Effector memory CD8-positive, alpha-beta T cell (primary cell): ENCODE results near the gene MYO1C.
"Not testable (repeated sequence)": the region's sequence is repeated elsewhere in the genome, so short reads cannot be mapped to it uniquely, and the experiment has no call there.

Experiments
- ATAC-seq: fragments of 150-1000 bp; cut with Tn5 transposase; replicated peaks from 2 replicates; pipeline ENCODE4 v1.10.0; 2021; ENCODE audit warnings: mild to moderate bottlenecking, moderate library complexity
- DNase-seq, 3 experiments: peaks; one replicate each; pipeline ENCODE4 v3.0.0; 2021
- H3K27ac Mint-ChIP-seq, 2 donors: one replicate each; pipeline ENCODE4 v1.8.0; 2022; ENCODE audit warnings: mild to moderate bottlenecking in 2 of 2, mixed read lengths in 2 of 2, moderate library complexity in 2 of 2
- H3K27me3 Mint-ChIP-seq, 2 donors: one replicate each; pipeline ENCODE4 v1.8.0; 2022; ENCODE audit warnings: mixed read lengths in 2 of 2
- H3K36me3 Mint-ChIP-seq: one replicate; pipeline ENCODE4 v1.8.0; 2022; ENCODE audit warnings: mild to moderate bottlenecking, moderate library complexity, mixed read lengths; ENCODE audit not compliant: insufficient read depth
- H3K4me1 Mint-ChIP-seq, 2 donors: one replicate each; pipeline ENCODE4 v1.8.0; 2022; ENCODE audit warnings: low read depth in 2 of 2, mixed read lengths in 2 of 2
- H3K4me3 Mint-ChIP-seq, 2 donors: one replicate each; pipeline ENCODE4 v1.8.0; 2022; ENCODE audit warnings: mild to moderate bottlenecking in 2 of 2, mixed read lengths in 2 of 2, moderate library complexity in 2 of 2
- H3K9me3 Mint-ChIP-seq, 2 donors: one replicate each; pipeline ENCODE4 v1.8.0; 2022; ENCODE audit warnings: mixed read lengths in 2 of 2

MYO1C gene

DNA sequence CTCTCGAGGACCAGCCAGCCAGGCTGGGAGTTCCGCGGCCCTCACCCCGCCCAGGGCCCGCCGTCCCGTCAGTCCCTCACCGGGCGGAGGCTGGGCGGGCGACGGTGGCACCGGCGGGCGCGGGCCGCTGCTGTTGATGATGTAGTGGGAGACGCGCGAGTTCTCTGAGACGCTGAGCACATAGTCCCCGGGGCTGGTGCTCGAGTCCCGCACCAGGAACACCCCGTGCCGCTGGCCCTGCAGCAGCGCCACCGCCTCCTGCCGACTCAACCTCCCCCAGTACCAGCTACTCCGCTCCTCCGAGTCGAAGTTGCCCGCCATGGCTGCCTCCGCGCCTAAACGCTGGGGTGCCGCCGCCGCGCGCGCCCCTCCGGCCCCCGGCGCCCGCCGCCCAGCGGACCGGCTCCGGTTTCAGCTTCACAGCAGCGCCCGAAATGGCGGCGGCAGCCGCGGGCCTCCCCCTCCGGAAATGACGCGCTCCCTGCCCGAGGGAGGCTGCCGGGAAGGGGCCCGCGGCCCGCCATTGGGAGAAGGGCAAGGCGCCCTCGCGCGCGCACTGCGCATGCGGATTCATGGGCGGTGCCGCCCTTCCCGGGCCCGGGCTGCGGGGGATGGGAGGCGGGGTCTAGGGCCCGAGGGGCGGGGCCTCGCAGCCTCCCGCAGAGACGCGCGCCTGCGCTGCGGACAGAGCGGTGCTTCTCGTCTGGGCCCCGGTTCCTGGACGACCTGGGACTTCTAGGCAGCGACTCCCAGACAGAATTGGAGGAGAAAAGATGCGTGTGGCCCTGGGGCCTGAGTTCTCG lies 36.5 kb downstream of the MYO1C start, which contains the start of gene CRK:
Gene CRK (minus strand): TSS at position 436 of the 803 bp plus-strand sequence. CDS start 115 bp downstream, at position 321.
- Mint-ChIP-seq H3K9me3 (no peaks in the 10 kb centered on the region), H3K4me3 (peak within 1 kb of the TSS; percentile 85 to 88), H3K27ac (peak within 1 kb of the TSS; percentile 75 to 87), H3K4me1 (peaks cover 30 to 42% of the 10 kb centered on the region in 2 donors), H3K36me3 (peaks cover 24% of the 10 kb centered on the region), H3K27me3 (peaks cover 5 to 9% of the 10 kb centered on the region in 2 donors)
- peak; percentile 96 to 99 (median 98) for DNase-seq
- ATAC-seq, result peak; percentile 91

DNA sequence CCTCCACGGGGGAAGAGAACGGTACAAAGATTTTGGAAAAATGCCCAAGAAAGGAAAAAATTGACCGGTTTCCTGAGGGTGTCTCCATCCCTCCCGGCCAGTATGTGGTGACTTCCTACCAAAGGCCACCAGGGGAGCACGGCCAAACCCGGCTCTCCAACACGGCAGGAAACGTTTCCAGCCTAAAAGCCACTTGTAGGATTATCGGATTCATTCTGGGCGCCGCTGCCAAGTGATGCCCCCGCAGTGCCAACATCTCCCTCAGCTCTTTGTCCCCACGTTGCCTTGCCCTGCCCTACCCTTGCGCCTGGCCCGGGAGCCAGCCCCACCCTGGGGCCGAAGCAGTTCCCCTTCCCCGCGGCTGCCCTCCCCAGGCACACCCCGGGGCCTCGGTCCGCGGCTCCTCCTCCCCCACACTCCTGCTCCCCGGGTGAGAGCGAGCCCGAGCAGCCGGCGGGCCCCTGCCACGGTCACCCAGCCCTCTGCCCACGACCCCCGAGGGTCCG lies 37.1 kb downstream of the MYO1C start:
- H3K27ac Mint-ChIP-seq, result peak overlapping the region; percentile 75 to 87
- H3K27me3 Mint-ChIP-seq, result peaks cover 5 to 8% of the 10 kb centered on the region in 2 donors
- H3K36me3 Mint-ChIP-seq, result peaks cover 24% of the 10 kb centered on the region
- DNase-seq, result peak; percentile 11 to 19 (median 15)
- peaks cover 30 to 44% of the 10 kb centered on the region in 2 donors for H3K4me1 Mint-ChIP-seq
- ATAC-seq, result peak; percentile 8
- H3K9me3 Mint-ChIP-seq, result no peaks in the 10 kb centered on the region
- peak overlapping the region; percentile 85 to 88 for H3K4me3 Mint-ChIP-seq

DNA sequence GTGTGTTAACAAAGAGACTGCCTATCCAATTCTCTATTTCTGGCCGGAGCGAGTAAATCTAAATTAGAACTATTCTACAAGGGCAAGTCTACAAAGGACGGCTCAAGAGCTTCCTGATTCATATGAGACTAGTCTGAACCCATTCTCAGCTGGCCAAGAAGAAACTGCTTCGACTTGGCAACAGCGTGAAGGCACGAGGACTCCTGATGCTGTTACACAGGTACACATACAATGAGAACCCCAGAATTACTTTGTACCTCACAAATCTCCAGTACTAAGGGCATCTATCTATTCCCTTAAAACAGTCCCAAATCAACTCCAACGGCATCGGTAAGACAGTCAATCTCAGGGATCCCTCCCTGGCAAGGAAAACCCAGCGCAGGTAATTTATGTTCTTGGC lies 37.9 kb downstream of the MYO1C start:
- Mint-ChIP-seq H3K27me3 (peaks cover under 1 to 2% of the 10 kb centered on the region in 2 donors), H3K27ac (peak overlapping the region; percentile 75 to 87), H3K36me3 (peaks cover 26% of the 10 kb centered on the region), H3K4me1 (peaks cover 29 to 46% of the 10 kb centered on the region in 2 donors), H3K4me3 (peak overlapping the region; percentile 85 to 88), H3K9me3 (no peaks in the 10 kb centered on the region)
- ATAC-seq, result no peak
- DNase-seq, result no peak

DNA sequence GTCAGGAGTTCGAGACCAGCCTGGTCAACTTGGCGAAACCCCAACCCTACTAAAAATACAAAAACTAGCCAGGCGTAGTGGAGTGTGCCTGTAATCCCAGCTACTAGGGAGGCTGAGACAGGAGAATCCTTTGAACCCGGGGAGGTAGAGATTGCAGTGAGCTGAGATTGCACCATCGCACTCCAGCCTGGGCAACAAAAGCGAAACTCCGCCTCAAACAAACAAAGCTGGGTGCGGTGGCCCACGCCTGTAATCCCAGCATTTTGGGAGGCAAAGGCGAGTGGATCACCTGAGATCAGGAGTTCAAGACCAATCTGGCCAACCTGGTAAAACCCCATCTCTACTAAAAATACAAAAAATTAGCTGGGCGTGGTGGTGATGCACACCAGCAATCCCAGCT lies 38.8 kb downstream of the MYO1C start:
- H3K36me3 Mint-ChIP-seq, result peaks cover 34% of the 10 kb centered on the region
- H3K4me3 Mint-ChIP-seq, result peak overlapping the region in 1 of 2 donors; percentile 88
- DNase-seq, H3K9me3 Mint-ChIP-seq, ATAC-seq, H3K27me3 Mint-ChIP-seq: not testable (repeated sequence)
- H3K4me1 Mint-ChIP-seq, result peaks cover 38 to 54% of the 10 kb centered on the region in 2 donors
- peak overlapping the region in 1 of 2 donors; percentile 87 for H3K27ac Mint-ChIP-seq

DNA sequence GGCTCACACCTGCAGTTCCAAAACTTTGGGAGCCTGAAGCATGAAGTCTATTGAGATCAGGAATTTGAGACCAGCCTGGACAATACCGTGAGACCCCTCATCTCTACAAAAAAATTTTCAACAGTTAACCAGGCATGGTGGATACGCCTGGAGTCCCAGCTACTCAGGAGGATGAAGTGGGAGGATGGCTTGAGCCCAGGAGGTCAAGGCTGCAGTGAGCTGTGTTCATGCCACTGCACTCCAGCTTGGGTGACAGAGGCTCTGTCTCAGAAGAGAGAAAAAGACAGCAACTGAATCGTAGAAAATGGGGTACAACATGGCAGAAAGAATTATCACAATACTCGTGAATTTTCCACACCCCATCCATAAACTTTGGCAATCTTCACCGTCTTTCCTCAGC lies 39.6 kb downstream of the MYO1C start:
- H3K36me3 Mint-ChIP-seq, result peaks cover 40% of the 10 kb centered on the region
- no peaks in the 10 kb centered on the region for H3K27me3 Mint-ChIP-seq
- H3K27ac Mint-ChIP-seq, result no peak overlapping the region
- H3K4me3 Mint-ChIP-seq, result no peak overlapping the region
- DNase-seq (no peak), ATAC-seq (no peak)
- peaks cover 38 to 54% of the 10 kb centered on the region in 2 donors for H3K4me1 Mint-ChIP-seq
- no peaks in the 10 kb centered on the region for H3K9me3 Mint-ChIP-seq

DNA sequence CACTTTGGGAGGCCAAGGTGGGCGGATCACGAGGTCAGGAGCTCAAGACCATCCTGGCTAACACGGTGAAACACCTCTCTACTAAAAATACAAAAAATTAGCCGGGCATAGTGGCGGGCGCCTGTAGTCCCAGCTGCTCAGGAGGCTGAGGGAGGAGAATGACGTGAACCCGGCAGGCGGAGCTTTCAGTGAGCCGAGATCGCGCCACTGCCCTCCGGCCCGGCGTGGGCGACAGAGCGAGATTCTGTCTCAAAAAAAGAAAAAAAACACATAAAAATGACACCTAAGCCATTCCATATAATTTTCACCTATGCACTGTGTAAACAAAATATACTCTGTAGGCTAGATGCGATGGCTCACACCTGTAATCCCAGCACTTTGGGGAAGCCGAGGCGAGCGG lies 42.2 kb downstream of the MYO1C start:
- H3K27ac Mint-ChIP-seq, H3K4me3 Mint-ChIP-seq, DNase-seq, H3K9me3 Mint-ChIP-seq, ATAC-seq, H3K27me3 Mint-ChIP-seq: not testable (repeated sequence)
- H3K4me1 Mint-ChIP-seq, result peaks cover 47 to 58% of the 10 kb centered on the region in 2 donors
- H3K36me3 Mint-ChIP-seq, result peaks cover 39% of the 10 kb centered on the region

DNA sequence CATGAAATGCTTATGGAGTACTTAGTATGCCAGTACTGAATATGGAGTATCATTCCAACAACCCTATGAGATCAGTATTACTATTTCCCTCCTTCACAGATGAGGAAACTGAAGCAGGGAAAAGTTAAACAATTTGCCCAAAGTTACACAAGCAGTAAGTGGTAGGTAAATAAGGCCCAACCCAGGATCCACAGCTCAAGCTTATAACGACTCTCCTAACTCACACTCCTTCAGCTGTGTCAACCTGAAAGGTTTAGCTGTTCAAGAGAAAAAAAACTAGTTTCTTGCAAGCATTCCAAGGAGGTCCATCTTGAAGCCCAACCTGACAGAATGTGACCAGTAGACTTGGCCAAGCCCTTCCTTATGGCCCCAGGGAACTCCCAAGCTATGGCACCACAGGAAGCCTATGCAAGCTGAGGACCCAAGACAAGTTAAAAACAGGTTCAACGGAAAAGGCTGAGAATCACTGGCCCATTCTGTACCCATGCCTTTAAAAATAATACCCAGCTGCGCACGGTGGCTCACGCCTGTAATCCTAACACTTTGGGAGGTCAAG lies 43.0 kb downstream of the MYO1C start:
- peaks cover 36% of the 10 kb centered on the region for H3K36me3 Mint-ChIP-seq
- ATAC-seq (no peak), DNase-seq (no peak)
- H3K27ac Mint-ChIP-seq, result peak overlapping the region; percentile 51 to 84
- no peaks in the 10 kb centered on the region for H3K27me3 Mint-ChIP-seq
- H3K4me1 Mint-ChIP-seq, result peaks cover 43 to 55% of the 10 kb centered on the region in 2 donors
- H3K4me3 Mint-ChIP-seq, result no peak overlapping the region
- H3K9me3 Mint-ChIP-seq, result no peaks in the 10 kb centered on the region

DNA sequence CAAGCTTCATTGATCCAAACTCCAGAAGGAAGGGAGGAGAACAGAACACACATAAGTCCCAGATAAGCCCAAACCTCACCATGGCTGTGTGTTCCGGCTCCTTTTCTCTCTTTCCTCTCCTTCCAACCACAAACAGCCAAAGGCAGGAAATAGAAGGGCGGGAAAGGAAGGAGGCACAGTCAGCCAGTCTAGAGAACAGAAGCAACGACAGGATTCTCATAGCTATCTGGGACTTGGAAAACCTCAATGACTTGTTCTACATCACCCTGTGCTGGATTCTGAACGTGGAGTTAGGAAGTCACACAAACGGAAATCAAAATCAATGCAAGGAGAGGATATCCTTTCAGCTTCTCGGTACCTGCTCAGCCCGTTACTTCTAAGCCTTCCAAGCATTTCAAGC lies 45.4 kb downstream of the MYO1C start:
- peaks cover 33% of the 10 kb centered on the region for H3K36me3 Mint-ChIP-seq

DNA sequence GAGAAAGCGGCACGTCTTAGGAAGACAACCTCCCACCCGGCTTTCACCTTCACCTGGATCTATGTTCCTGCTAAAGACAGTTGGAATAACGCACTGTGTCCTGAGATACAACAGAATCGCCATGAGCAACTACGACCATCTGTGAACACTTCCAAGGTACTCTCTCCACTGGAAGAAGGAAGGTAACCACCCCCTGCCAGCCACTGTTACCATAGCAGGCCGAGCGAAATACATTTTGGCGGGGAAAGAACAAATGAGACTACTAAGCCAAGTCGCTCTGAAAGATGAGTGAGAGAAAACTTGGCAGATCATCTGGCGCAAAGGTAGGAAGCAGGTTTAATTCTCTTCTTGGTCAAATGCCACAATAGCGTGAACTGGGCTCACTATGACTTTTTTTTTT lies 46.3 kb downstream of the MYO1C start:
- no peak for ATAC-seq
- H3K36me3 Mint-ChIP-seq, result peaks cover 31% of the 10 kb centered on the region

More for the DNA sequence above, 45.4 kb downstream of the MYO1C start:
- H3K27ac Mint-ChIP-seq, result peak overlapping the region in 1 of 2 donors; percentile 88
- no peaks in the 10 kb centered on the region for H3K9me3 Mint-ChIP-seq
- ATAC-seq (no peak), DNase-seq (no peak)
- H3K4me3 Mint-ChIP-seq, result no peak overlapping the region
- peaks cover 31 to 36% of the 10 kb centered on the region in 2 donors for H3K4me1 Mint-ChIP-seq
- no peaks in the 10 kb centered on the region for H3K27me3 Mint-ChIP-seq

DNA sequence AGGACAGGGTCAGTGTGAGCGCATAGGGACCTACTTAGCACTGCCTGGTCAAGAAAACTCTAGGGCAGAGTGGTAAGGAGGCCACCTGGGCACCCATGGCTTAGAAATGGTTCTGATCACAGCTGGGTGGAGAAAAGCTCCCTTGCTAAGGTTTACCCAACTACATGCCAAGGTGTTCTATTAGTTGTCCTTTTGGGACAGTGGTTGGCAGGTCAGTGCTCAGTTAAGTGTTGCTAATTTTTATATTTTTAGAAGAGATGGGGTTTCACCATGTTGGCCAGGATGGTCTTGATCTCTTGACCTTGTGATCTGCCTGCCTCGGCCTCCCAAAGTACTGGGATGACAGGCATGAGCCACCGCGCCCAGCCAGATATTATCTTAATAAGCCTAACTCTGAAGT lies 46.8 kb downstream of the MYO1C start:
- DNase-seq, H3K27me3 Mint-ChIP-seq, H3K4me3 Mint-ChIP-seq, H3K9me3 Mint-ChIP-seq, ATAC-seq: not testable (repeated sequence)
- Mint-ChIP-seq H3K4me1 (peaks cover 29 to 31% of the 10 kb centered on the region in 2 donors), H3K27ac (peak overlapping the region; percentile 41 to 60), H3K36me3 (peaks cover 34% of the 10 kb centered on the region)

More for the DNA sequence above, 46.3 kb downstream of the MYO1C start:
- H3K4me3 Mint-ChIP-seq, result no peak overlapping the region
- DNase-seq, result no peak
- H3K9me3 Mint-ChIP-seq, result no peaks in the 10 kb centered on the region
- peak overlapping the region; percentile 41 to 60 for H3K27ac Mint-ChIP-seq
- no peaks in the 10 kb centered on the region for H3K27me3 Mint-ChIP-seq
- peaks cover 30 to 31% of the 10 kb centered on the region in 2 donors for H3K4me1 Mint-ChIP-seq

DNA sequence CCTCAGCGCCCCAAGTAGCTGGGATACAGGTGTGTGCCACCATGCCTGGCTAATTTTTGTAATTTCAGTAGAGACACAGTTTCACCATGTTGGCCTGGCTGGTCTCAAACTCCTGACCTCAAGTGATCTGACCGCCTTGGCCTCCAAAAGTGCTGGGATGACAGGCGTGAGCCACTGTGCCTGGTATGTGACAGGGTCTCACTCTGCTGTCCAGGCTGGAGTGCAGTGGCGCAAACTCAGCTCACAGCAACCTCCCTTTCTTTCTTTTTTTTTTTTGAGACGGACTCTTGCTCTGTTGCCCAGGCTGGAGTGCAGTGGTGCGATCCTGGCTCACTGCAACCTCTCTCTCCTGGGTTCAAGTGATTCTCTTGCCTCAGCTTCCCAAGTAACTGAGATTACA lies 49.8 kb downstream of the MYO1C start:
- Mint-ChIP-seq H3K36me3 (peaks cover 25% of the 10 kb centered on the region), H3K4me1 (peaks cover 24 to 28% of the 10 kb centered on the region in 2 donors)
- not testable (repeated sequence) for ATAC-seq, H3K27ac Mint-ChIP-seq, H3K4me3 Mint-ChIP-seq, DNase-seq, H3K9me3 Mint-ChIP-seq, H3K27me3 Mint-ChIP-seq

DNA sequence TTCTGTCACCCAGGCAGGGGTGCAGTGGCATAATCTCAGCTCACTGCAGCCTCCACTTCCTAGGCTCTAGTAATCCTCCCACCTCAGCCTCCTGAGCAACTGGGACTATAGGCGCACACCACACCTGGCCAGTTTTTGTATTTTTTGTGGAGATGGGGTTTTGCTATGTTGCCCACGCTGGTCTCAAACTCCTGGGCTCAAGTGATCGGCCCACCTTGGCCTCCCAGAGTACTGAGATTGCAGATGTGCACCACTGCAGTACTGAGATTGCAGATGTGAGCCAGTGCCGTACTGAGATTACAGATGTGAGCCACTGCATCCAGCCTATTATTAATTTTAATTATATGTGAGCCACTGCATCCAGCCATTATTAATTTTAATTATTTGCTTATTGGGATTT lies 50.3 kb downstream of the MYO1C start:
- H3K4me3 Mint-ChIP-seq, result no peak overlapping the region
- ATAC-seq (no peak), DNase-seq (no peak)
- H3K27me3 Mint-ChIP-seq, result no peaks in the 10 kb centered on the region
- peaks cover 28% of the 10 kb centered on the region for H3K36me3 Mint-ChIP-seq
- H3K9me3 Mint-ChIP-seq, result no peaks in the 10 kb centered on the region
- peaks cover 23 to 28% of the 10 kb centered on the region in 2 donors for H3K4me1 Mint-ChIP-seq
- H3K27ac Mint-ChIP-seq, result no peak overlapping the region

DNA sequence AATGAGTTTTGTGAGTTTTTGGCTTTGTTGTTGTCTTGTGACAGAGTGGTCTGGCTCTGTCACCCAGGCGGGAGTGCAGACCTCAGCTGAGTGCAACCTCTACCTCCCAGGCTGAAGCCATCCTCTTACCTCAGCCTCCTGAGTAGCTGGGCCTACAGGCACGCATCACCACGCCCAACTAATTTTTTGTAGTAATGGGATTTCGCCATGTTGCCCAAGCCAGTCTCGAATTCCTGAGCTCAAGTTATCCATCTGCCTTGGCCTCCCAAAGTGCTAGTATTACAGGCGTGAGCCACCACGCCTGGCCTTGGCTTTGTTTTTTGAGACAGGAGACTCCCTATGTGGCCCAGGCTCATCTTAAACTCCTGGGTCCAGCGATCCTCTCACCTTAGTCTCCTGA lies 51.6 kb downstream of the MYO1C start:
- peaks cover 26% of the 10 kb centered on the region for H3K36me3 Mint-ChIP-seq
- H3K27me3 Mint-ChIP-seq, result no peaks in the 10 kb centered on the region
- no peak for DNase-seq
- H3K4me1 Mint-ChIP-seq, result peaks cover 19 to 22% of the 10 kb centered on the region in 2 donors
- H3K4me3 Mint-ChIP-seq, result no peak overlapping the region
- no peaks in the 10 kb centered on the region for H3K9me3 Mint-ChIP-seq
- H3K27ac Mint-ChIP-seq, result peak overlapping the region in 1 of 2 donors; percentile 23
- no peak for ATAC-seq
